ENCODE measurements around the gene TBCEL.
"Not testable (repeated sequence)": the region's sequence is repeated elsewhere in the genome, so short reads cannot be mapped to it uniquely, and the experiment has no call there.

Gene TBCEL, protein sequence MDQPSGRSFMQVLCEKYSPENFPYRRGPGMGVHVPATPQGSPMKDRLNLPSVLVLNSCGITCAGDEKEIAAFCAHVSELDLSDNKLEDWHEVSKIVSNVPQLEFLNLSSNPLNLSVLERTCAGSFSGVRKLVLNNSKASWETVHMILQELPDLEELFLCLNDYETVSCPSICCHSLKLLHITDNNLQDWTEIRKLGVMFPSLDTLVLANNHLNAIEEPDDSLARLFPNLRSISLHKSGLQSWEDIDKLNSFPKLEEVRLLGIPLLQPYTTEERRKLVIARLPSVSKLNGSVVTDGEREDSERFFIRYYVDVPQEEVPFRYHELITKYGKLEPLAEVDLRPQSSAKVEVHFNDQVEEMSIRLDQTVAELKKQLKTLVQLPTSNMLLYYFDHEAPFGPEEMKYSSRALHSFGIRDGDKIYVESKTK

GRCh38 chr11:121023848-121024751, at the start of gene TBCEL:
TBCEL (plus strand) TSS chr11:121024102; CDS start chr11:121045691, 21,589 bp downstream.
- peak; percentile 80 for DNase-seq (ENCODE audit: low spot score)

DNA sequence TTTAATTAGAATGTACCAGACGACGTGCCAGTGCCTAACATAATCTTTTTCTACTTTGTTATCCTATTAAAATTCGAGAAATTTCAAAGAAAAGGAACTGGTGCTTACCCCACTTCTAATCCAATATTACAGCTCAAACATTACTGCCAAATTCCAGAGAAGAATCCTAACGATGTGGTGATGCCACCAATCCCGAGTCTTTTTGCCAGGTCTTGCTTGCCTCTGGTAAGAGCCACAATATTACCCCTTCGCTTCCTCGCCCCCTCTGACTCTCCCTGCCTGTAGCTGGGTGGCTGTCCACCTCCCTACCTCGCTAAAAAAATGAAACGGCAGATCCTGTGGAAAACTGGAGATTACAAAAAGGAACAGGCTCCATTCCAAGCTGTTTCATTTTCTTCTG, 49.4 kb upstream of the TBCEL start:
- no peak for DNase-seq (ENCODE audit: low spot score)

GRCh38 chr11:120974965-120975364, 48.9 kb upstream of the TBCEL start:
- DNase-seq (ENCODE audit: low spot score), result no peak

GRCh38 chr11:120977266-120978137, 46.4 kb upstream of the TBCEL start:
- DNase-seq (ENCODE audit: low spot score), result peak; percentile 17

DNA sequence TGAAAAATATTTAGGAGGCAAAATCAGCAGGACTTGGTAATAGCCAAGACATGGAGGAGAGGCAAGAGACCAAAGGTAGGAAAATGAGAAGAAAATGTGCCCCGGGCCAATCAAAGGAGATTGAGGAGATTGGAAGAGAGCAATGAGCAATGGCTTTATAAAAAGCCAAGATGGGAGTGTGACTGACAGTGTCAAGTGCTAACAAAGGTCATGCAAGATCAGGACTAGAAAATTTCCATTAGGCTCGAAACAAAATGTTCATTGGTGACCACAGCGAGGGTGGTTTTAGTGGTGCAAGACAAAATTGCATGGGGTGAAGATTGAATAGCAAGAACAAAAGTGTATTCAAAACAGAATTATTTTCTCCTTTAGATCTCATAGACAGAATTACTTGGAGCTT, 45.2 kb upstream of the TBCEL start:
- DNase-seq (ENCODE audit: low spot score), result no peak

- DNase-seq (ENCODE audit: low spot score), result peak; percentile 54
Observed at GRCh38 chr11:120985718-120986569, 38.0 kb upstream of the TBCEL start.

GRCh38 chr11:120988603-120989002, 35.3 kb upstream of the TBCEL start:
- no peak for DNase-seq (ENCODE audit: low spot score)

DNA sequence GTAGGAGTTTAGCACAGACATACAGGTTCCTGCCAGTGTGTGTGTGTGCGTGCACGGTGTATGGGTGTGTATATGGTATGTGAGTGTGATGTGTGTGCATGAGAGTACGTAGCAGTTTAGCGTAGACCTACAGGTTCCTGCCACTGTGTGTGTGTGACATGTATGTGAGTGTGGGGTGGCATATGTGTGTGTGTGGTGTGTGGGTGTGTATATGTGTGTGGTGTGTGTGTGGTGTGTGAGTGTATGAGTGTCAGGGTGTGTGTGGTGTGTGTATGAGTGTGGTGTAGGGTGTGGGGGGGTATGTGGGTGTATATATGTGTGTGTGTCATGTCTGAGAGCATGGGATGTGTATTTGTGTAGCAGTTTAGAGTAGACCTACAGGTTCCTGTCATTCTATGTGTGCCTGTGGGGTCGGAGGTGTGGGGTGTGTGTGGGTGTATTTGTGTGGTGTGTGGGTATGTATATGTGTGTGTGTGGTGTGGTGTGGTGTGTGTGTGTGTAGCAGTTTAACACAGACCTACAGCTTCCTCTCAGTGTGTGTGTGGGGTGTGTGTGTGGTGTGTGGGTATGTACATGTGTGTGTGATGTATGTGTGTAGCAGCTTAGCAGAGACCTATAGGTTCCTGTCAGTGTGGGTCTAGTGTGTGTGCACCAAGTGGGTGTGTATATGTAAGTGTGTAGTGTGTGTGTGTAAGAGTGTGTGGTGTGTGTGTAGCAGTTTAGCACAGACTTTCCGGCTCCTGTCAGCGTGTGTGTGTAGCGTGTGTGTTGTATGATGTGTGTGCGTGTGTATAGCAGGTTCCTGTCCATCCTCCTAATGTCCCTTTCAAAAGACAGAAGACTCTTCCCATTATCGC, 31.8 kb upstream of the TBCEL start:
- no peak for DNase-seq (ENCODE audit: low spot score)

DNA sequence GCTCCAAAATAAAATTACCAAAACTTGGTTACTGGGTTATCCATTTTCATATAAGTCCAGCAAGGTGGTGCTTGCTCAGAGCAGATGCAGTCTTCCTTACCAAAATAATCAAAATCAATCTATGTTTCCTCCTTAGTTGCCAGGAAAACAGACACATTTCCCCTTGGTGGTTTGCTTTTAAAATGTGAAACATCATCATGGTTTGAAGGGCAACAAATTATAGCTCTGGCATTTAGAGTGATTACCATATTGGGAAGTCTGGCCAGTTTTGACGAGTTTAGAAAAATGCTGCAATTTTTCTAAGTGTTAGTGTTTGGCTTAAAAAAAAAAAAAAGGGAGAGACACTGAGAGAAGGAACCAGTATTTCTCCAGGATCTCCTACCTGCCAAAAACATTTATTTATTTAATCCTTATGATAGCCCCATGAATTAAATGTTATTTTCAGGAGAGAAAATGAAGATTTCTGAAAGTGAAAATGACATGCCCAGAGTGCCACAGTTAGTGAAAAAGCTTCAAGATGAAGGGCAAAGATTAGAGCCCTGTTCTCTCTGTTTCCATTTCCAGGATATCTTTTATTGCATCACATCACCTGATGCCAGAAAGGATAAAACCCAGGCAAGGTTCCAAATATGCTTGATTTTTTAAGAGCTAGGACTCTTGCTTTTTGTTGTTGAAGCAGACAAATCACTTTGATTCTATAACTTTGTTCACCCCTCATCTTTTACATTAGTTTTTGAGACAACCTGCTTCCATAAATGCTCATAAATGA, 29.6 kb upstream of the TBCEL start:
- no peak for DNase-seq (ENCODE audit: low spot score)

DNA sequence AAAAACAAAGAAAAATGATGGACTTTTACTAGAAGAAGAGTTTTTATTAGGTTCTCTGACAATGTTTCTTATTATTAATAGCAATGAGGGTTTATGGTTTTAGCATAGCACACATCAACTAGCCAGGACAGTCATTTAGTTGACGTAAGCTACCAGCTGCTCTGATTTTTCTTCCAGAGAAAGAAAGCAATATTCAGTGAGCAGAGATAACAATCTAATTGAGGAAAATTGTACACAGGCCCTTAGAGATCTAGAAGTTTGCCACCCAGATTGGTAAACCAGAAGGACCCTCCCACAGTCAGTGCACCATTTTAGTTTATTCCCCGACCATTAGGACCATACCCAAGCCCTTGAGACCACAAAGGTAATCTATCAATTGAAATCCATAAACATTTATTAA, 28.7 kb upstream of the TBCEL start:
- no peak for DNase-seq (ENCODE audit: low spot score)

GRCh38 chr11:120996973-120997372, 26.9 kb upstream of the TBCEL start:
- DNase-seq (ENCODE audit: low spot score), result no peak

- DNase-seq (ENCODE audit: low spot score), result no peak
Observed at GRCh38 chr11:120998581-120998980, 25.3 kb upstream of the TBCEL start.

DNA sequence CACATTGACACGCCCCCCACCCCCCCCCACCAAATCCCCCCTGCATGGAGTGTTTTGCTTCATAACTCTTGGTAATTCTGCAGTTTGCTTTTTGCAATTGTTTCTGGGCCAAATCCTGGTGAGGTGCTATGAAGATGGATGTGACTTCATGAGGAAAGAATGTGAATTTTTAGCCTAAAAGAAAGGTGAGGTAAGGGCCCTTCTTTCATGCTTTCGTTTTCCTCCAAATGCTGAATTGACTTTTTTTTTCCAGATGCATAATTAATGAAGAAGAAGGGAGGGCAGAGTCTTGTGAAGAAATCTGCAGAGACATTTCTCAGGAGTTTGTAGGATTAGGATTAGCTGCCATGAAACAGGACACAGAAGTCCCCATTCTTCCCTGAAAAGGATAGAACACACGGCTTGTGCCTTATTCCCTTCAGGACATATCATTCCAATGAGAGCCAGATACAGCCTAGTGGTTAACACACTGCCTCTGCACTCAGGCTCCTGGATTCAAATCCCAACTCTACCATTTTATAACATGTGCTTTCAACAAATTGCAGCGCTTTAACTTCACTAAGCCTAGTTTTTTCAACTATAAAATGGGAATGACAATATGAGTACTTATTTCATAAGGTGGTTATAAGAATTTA, 19.6 kb upstream of the TBCEL start:
- DNase-seq (ENCODE audit: low spot score), result peak; percentile 9

GRCh38 chr11:121006922-121007321, 17.0 kb upstream of the TBCEL start:
- DNase-seq (ENCODE audit: low spot score), result no peak

DNA sequence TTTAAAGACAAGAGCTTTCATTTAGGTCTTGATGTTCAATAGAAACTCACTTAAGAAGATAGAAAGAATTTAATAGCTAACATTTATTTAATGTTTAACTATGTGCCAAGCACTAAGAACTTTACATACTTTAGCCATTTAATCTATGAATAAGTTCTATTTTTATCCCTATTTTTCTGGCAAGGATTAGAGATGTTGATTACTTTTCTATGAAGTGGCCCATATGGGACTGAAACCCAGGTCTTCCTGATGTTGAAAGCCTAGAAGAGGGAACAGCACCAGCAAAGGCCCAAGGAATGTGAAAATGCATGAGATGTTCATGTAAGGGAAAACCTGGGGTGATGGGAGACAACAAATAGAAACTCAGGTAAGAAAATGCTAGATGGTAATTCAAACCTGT, 15.4 kb upstream of the TBCEL start:
- no peak for DNase-seq (ENCODE audit: low spot score)

GRCh38 chr11:121012091-121012490, 11.8 kb upstream of the TBCEL start:
- peak; percentile 10 for DNase-seq (ENCODE audit: low spot score)

DNA sequence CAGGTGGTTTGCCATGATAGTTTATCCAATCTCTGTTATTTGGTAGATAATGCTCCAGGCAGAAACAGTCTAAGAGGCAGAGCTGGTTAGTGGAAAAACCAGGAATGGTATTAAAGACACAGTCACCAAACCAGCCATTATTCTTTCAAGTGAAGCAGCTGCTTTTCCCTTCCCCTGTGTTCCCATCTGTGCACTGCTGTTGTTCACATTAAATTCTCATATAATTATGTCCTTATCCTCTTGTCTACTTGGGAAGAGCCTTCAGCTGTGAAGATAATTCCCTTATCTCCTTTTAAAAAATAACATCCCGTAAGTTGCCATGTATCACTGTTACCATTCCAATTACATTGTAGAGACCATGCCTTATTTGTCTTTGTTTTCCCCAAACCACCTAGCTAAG, 5.2 kb upstream of the TBCEL start:
- no peak for DNase-seq (ENCODE audit: low spot score)

DNA sequence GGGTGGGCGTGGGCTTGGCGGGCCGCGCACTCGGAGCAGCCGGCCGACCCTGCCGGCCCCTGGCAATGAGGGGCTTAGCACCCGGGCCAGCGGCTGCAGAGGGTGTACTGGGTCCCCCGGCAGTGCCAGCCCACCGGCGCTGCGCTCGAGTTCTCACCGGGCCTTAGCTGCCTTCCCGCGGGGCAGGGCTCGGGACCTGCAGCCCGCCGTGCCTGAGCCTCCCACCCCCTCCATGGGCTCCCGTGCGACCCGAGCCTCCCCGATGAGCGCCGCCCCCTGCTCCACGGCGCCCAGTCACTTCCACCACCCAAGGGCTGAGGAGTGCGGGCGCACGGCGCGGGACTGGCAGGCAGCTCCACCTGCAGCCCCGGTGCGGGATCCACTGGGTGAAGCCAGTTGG, 2.2 kb upstream of the TBCEL start:
- DNase-seq (ENCODE audit: low spot score), result not testable (repeated sequence)

GRCh38 chr11:121024989-121025388, 1.1 kb downstream of the TBCEL start:
- peak; percentile 39 for DNase-seq (ENCODE audit: low spot score)
